Smooth muscle cell (in vitro differentiated cells): ENCODE results near the gene MIPEP. TPM values are rescaled to one million over a fixed set of nuclear protein-coding genes. Genes with fewer than 3 reads are reported as not detected.
"Not testable (repeated sequence)": the region's sequence is repeated elsewhere in the genome, so short reads cannot be mapped to it uniquely, and the experiment has no call there.

Source experiments
- DNase-seq: peaks from one replicate; lab custom pipeline; 2025; ENCODE audit not compliant: unreplicated experiment; lab: John Stamatoyannopoulos, UW
- H2AFZ ChIP-seq: fragments of 200-600 bp; sonication (generic); 2 replicates; pipeline ENCODE4 v1.6.0; 2016; ENCODE audit warnings: antibody characterized with exemption, low read depth, mild to moderate bottlenecking
- H3F3A ChIP-seq: fragments of 200-600 bp; sonication (generic); 2 replicates; pipeline ENCODE4 v1.6.0; 2017; ENCODE audit warnings: antibody characterized with exemption, low read depth
- H3K27ac ChIP-seq: fragments of 200-600 bp; sonication (generic); 2 replicates; pipeline ENCODE4 v1.5.1; 2016; ENCODE audit warnings: low read depth, mild to moderate bottlenecking
- H3K27me3 ChIP-seq: fragments of 200-600 bp; sonication (generic); 2 replicates; pipeline ENCODE4 v1.6.1; 2016; ENCODE audit warnings: low read depth, mild to moderate bottlenecking
- H3K36me3 ChIP-seq: fragments of 200-600 bp; sonication (generic); 2 replicates; pipeline ENCODE4 v1.5.1; 2016; ENCODE audit warnings: low read depth
- H3K4me1 ChIP-seq: fragments of 200-600 bp; sonication (generic); 2 replicates; pipeline ENCODE4 v1.5.1; 2016; ENCODE audit warnings: low read depth
- H3K4me2 ChIP-seq: fragments of 200-600 bp; sonication (generic); 2 replicates; pipeline ENCODE4 v1.6.0; 2016; ENCODE audit warnings: mild to moderate bottlenecking
- H3K4me3 ChIP-seq: fragments of 200-600 bp; sonication (generic); 2 replicates; pipeline ENCODE4 v1.5.1; 2016; ENCODE audit warnings: mild to moderate bottlenecking
- H3K79me2 ChIP-seq: fragments of 200-600 bp; sonication (generic); 2 replicates; pipeline ENCODE4 v1.6.0; 2016; ENCODE audit warnings: low read depth, mild to moderate bottlenecking
- H3K9ac ChIP-seq: fragments of 200-600 bp; sonication (generic); 2 replicates; pipeline ENCODE4 v1.6.0; 2016; ENCODE audit warnings: low read depth
- H3K9me3 ChIP-seq: fragments of 200-600 bp; sonication (generic); replicated peaks from 2 replicates; pipeline ENCODE4 v1.5.1; 2016; ENCODE audit warnings: low read depth
- H4K20me1 ChIP-seq: fragments of 200-600 bp; sonication (generic); 2 replicates; pipeline ENCODE4 v1.6.0; 2016; ENCODE audit warnings: low read depth
- CTCF ChIP-seq: fragments of 200-600 bp; sonication (generic); IDR thresholded peaks from 2 replicates; pipeline ENCODE4 v1.5.1; 2017; ENCODE audit warnings: borderline replicate concordance, mild to moderate bottlenecking, antibody characterized with exemption; ENCODE audit not compliant: insufficient read depth, poor library complexity, severe bottlenecking
- WGBS: methylation state at CpG from one replicate; pipeline ENCODE4 v1.1.7; 2016; ENCODE audit warnings: low lambda C conversion rate; 5-methylcytosine and 5-hydroxymethylcytosine counted together
- polyA plus RNA-seq: library from polyadenylated mRNA; unstranded; fragments of >200 nt; fragmentation: Nextera tagmentation; extraction: Ambion mirVana; gene quantifications from 2 replicates; pipeline ENCODE4 v1.2.1, GENCODE V29; 2016
- total RNA-seq: library from RNA; depleted of rRNA; stranded (reverse); fragments of >200 nt; gene quantifications from 2 replicates; pipeline ENCODE4 v1.2.3, GENCODE V29; 2014

Gene MIPEP
- total and polyA plus RNA-seq, 2 experiments from 2014 or later = 15.7 to 18.9 TPM

- 94% methylated on average over 1 of the region's 1 CpG for WGBS
- H3K27ac ChIP-seq = no peak overlapping the region
- H3K9me3 ChIP-seq = no peaks in the 10 kb centered on the region
- H3K9ac ChIP-seq = no peak overlapping the region
- no peak overlapping the region for H3K4me2 ChIP-seq
- no peaks in the 10 kb centered on the region for H4K20me1 ChIP-seq
- H3K4me3 ChIP-seq = no peak overlapping the region
- no peaks in the 10 kb centered on the region for H3K36me3 ChIP-seq
- H3K27me3 ChIP-seq = no peaks in the 10 kb centered on the region
- TF ChIP-seq CTCF = no peak
- peaks cover 4% of the 10 kb centered on the region for H3K4me1 ChIP-seq
- no peaks in the 10 kb centered on the region for H3K79me2 ChIP-seq
- DNase-seq = no peak
- H3F3A ChIP-seq = peaks cover 11% of the 10 kb centered on the region
- no peak overlapping the region for H2AFZ ChIP-seq
Measured at GRCh38 chr13:23766939-23767338, 122.3 kb downstream of the MIPEP start.

GRCh38 chr13:23766283-23766682 lies 122.9 kb downstream of the MIPEP start:
- Histone ChIP-seq H3K79me2 (no peaks in the 10 kb centered on the region), H3K9me3 (no peaks in the 10 kb centered on the region), H3K4me2 (no peak overlapping the region), H3K27ac (no peak overlapping the region), H3K4me3 (no peak overlapping the region), H3K9ac (no peak overlapping the region), H3K4me1 (peaks cover 4% of the 10 kb centered on the region), H3K27me3 (no peaks in the 10 kb centered on the region), H4K20me1 (no peaks in the 10 kb centered on the region), H2AFZ (no peak overlapping the region), H3F3A (peaks cover 11% of the 10 kb centered on the region), H3K36me3 (no peaks in the 10 kb centered on the region)
- 97% methylated on average over 2 of the region's 2 CpGs for WGBS
- no peak for TF ChIP-seq CTCF
- DNase-seq = no peak

- no peaks in the 10 kb centered on the region for H4K20me1 ChIP-seq
- peaks cover 11% of the 10 kb centered on the region for H3F3A ChIP-seq
- WGBS = 98% methylated on average over 6 of the region's 6 CpGs
- H3K4me2 ChIP-seq = no peak overlapping the region
- no peak for TF ChIP-seq CTCF
- no peak overlapping the region for H2AFZ ChIP-seq
- no peak overlapping the region for H3K9ac ChIP-seq
- no peaks in the 10 kb centered on the region for H3K79me2 ChIP-seq
- no peak for DNase-seq
- H3K36me3 ChIP-seq = no peaks in the 10 kb centered on the region
- peaks cover 4% of the 10 kb centered on the region for H3K4me1 ChIP-seq
- H3K4me3 ChIP-seq = no peak overlapping the region
- H3K9me3 ChIP-seq = no peaks in the 10 kb centered on the region
- no peaks in the 10 kb centered on the region for H3K27me3 ChIP-seq
- H3K27ac ChIP-seq = no peak overlapping the region
Measured at GRCh38 chr13:23765531-23765930, 123.7 kb downstream of the MIPEP start.

GRCh38 chr13:23763318-23763717 lies 125.9 kb downstream of the MIPEP start:
- Histone ChIP-seq H3K9me3 (no peaks in the 10 kb centered on the region), H3K4me2 (peak overlapping the region; percentile 50), H3K4me3 (no peak overlapping the region), H3F3A (peaks cover 13% of the 10 kb centered on the region), H3K9ac (no peak overlapping the region), H3K27ac (no peak overlapping the region), H3K27me3 (no peaks in the 10 kb centered on the region), H2AFZ (no peak overlapping the region), H3K4me1 (peaks cover 9% of the 10 kb centered on the region), H3K79me2 (no peaks in the 10 kb centered on the region), H3K36me3 (no peaks in the 10 kb centered on the region), H4K20me1 (no peaks in the 10 kb centered on the region)
- 26% methylated on average over 3 of the region's 3 CpGs for WGBS
- no peak for DNase-seq
- no peak for TF ChIP-seq CTCF

- H3K4me2 ChIP-seq, H3K36me3 ChIP-seq, H4K20me1 ChIP-seq, H2AFZ ChIP-seq, H3K9ac ChIP-seq, H3K27me3 ChIP-seq, H3K27ac ChIP-seq, DNase-seq, H3K4me3 ChIP-seq, H3K79me2 ChIP-seq, H3K9me3 ChIP-seq: not testable (repeated sequence)
- Histone ChIP-seq H3K4me1 (peaks cover 15% of the 10 kb centered on the region), H3F3A (peaks cover 19% of the 10 kb centered on the region)
- 57% methylated on average over 8 of the region's 8 CpGs for WGBS
Measured at GRCh38 chr13:23761760-23762159, 127.4 kb downstream of the MIPEP start.
